ENCODE measurements around the gene PPP1R13B.

The PPP1R13B gene

DNA sequence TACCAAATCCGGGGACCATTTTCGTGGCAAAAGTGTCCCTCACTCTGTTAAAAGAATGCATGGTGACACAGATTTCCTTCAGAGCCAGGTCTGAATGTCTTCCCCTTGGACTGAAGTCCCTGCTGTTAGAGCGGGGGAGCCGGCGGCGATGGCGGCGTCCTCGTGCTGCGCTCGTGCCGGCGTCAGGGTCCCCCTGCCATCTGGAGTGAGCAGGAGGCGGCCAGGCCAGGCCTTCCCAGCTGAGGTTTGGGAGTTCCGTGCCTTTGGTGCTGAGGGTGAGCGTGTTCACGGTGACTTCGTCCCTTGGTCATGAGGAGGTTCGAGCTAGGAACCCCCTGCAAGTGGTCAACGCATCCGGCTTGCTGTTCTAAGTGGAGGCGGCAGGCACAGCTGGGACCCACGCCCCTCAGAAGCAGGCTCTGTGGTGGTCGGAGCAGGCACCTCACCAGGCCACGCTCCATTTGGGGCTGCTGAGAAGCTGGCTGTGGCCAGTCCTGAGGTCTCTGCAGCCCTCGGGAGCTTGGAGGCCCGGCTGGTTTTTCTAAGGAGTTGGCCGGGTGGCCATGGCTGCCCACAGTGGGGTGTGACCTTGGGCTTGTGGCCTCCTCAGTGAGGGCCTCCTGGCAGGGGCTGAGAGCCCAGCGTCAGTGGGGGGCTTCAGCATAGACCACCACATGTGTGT is 122.2 kb downstream of the PPP1R13B start:
- H3K4me3 ChIP-seq (ENCODE audit: low read depth, low read length), result no peak overlapping the region
- TF ChIP-seq, protein P1, sequence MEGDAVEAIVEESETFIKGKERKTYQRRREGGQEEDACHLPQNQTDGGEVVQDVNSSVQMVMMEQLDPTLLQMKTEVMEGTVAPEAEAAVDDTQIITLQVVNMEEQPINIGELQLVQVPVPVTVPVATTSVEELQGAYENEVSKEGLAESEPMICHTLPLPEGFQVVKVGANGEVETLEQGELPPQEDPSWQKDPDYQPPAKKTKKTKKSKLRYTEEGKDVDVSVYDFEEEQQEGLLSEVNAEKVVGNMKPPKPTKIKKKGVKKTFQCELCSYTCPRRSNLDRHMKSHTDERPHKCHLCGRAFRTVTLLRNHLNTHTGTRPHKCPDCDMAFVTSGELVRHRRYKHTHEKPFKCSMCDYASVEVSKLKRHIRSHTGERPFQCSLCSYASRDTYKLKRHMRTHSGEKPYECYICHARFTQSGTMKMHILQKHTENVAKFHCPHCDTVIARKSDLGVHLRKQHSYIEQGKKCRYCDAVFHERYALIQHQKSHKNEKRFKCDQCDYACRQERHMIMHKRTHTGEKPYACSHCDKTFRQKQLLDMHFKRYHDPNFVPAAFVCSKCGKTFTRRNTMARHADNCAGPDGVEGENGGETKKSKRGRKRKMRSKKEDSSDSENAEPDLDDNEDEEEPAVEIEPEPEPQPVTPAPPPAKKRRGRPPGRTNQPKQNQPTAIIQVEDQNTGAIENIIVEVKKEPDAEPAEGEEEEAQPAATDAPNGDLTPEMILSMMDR (IDR thresholded peaks at IDR 0.05; ENCODE audit: control insufficient read depth, extremely low read depth, insufficient read depth), result no peak
- no peak for DNase-seq (ENCODE audit: low read depth)

DNA sequence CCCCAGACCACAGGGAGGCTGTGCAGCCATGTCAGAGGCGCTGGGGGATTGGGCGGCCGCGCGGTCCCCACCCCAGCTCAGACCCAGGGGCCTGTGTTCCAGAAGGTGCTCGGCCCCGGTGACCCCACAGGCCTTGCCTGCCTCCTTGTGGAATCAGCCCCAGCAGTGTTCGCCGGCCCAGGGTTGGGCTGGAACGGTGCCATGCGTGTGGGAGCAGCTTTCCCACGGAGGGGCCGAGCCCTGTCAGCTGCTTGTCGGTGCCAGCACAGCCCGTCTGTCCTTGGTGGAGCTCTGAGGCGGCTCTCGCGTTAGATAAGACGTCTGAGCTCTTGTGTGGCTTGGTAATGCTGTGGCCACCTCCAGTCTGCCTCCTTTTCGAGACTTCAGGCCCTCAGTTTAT is 123.3 kb downstream of the PPP1R13B start:
- TF ChIP-seq, protein P1 (IDR thresholded peaks at IDR 0.05; ENCODE audit: control insufficient read depth, extremely low read depth, insufficient read depth), result no peak
- no peak for DNase-seq (ENCODE audit: low read depth)
- H3K4me3 ChIP-seq (ENCODE audit: low read depth, low read length), result no peak overlapping the region

DNA sequence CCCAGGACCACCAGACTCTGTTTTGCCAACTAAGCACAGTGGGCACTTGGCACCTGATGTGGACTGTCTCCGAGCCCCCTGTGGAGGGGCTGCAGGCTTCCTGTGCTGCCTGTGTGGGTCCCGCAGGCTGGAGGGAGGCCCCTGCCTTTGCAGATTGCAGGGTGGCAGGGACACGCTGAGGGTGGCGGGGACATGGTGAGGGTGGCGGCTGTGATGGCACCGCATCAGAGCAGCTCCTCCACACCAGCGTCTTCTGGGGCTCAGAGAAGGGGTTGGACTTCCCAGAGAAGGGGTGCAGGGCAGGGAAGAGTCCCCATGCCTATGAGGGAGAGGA is 123.7 kb downstream of the PPP1R13B start:
- no peak overlapping the region for H3K4me3 ChIP-seq (ENCODE audit: low read depth, low read length)
- TF ChIP-seq, protein P1 (IDR thresholded peaks at IDR 0.05; ENCODE audit: control insufficient read depth, extremely low read depth, insufficient read depth), result no peak
- no peak for DNase-seq (ENCODE audit: low read depth)

DNA sequence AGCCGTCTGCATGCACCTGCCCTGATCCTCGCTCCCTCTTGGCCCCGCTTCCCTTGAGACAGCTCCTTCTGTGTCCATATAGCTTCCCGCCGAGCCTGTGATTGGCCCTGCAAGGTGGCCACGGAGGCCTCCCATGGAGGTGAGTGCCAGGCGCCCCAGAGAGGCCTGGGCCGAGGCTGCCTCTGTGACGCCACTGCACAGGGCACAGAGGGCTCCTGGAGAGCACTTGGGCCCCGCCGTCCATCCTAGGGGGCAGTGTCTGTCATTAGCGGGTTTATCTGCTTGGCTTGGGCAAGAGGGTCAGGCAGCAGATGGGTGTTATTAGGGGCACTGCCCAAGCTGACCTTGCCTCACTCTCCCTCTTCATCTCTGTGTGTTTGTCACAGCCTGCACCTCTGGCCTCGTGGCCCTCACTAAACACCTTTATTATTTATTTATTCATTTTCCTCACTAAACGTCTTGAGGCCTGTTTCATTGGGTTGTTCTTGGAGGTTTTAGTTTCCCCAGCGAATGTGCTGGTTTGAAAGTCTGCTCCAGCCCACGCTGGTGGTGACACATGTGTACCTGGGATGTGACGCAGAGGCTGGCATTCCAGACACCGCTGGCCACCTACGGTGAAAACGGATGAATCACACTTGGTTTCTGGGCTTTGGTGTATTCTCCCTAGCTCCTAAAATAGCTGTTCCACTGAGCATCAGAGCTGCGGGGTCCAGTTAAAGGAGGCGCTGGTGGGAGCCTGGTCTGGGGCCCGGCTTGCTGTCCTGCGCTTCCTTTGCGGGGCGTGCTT is 125.8 kb downstream of the PPP1R13B start:
- no peak overlapping the region for H3K4me3 ChIP-seq (ENCODE audit: low read depth, low read length)
- no peak for DNase-seq (ENCODE audit: low read depth)
- TF ChIP-seq, protein P1 (IDR thresholded peaks at IDR 0.05; ENCODE audit: control insufficient read depth, extremely low read depth, insufficient read depth), result no peak

DNA sequence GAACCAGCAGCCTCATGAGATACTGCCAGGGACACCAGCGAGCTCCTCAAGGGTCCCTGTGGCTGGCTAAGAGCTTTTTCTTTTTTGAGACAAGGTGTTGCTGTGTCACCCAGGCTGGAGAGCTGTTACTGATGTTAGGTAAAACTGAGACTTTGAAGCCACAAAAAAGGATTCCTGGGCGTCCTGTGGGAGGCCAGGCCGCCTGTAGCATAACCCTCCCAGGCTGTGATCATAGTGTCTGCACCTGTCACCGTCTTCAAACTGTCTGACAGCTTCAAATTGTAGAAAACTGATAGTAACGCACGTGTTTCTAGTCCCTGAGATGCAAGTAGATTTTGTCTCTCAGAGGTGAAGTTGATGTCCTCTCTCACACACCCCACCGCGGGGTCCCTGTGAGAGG is 127.6 kb downstream of the PPP1R13B start:
- no peak for DNase-seq (ENCODE audit: low read depth)
- H3K4me3 ChIP-seq (ENCODE audit: low read depth, low read length), result no peak overlapping the region
- TF ChIP-seq, protein P1 (IDR thresholded peaks at IDR 0.05; ENCODE audit: control insufficient read depth, extremely low read depth, insufficient read depth), result no peak

DNA sequence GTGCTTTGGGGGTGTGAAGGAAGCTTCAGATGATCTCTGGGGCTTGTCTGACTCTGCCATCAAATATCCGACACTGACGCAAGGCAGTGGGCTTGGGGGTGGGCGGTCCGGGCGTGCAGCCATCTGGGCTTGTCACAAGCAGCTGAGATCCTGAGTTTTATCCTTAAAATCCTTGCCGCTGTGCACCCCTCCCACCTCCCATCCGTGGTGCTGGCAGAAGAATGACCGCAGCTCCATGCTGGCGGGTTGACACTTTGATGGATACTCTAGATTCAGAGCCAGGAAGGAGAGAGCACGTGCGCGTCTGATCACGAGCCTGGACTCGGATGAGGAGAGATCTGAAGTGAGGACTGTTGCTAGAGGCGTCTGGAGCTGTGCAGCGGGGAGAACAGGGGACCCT is 128.8 kb downstream of the PPP1R13B start:
- H3K4me3 ChIP-seq (ENCODE audit: low read depth, low read length), result no peak overlapping the region
- TF ChIP-seq, protein P1 (IDR thresholded peaks at IDR 0.05; ENCODE audit: control insufficient read depth, extremely low read depth, insufficient read depth), result no peak
- DNase-seq (ENCODE audit: low read depth), result no peak

All from LNCaP clone FGC (cell line).